Heart left ventricle (tissue), 16 donors: ENCODE results near the gene RNF215. TPM values are rescaled to one million over a fixed set of nuclear protein-coding genes. Genes with fewer than 3 reads are reported as not detected.

Experiments used
- ATAC-seq, 4 donors: fragments of 200-7000 bp; cut with Tn5 transposase; one replicate each; pipeline ENCODE4 v1.9.1; 2020 to 2022; ENCODE audit warnings: moderate library complexity in 4 of 4, mild to moderate bottlenecking in 3 of 4, moderate number of reproducible peaks in 1 of 4
- DNase-seq, 5 donors: peaks; one replicate each; pipeline ENCODE4 v3.0.0-alpha.2; 2020
- H3K27ac ChIP-seq, 12 donors: fragments of 200-600 bp; sonication (generic) in 4 of 12; one replicate each; pipeline versions ENCODE4 v1.5.0 to v1.8.0; 2016 to 2022; ENCODE audit warnings: mild to moderate bottlenecking in 2 of 12
- H3K27me3 ChIP-seq, 9 donors: fragments of 200-600 bp; sonication (generic) in 2 of 9; one replicate each; pipeline versions ENCODE4 v1.5.1 to v1.8.0; 2016 to 2022; ENCODE audit warnings: mild to moderate bottlenecking in 3 of 9
- H3K36me3 ChIP-seq, 9 donors: fragments of 200-600 bp; sonication (generic) in 2 of 9; one replicate each; pipeline versions ENCODE4 v1.5.0 to v1.8.0; 2018 to 2022; ENCODE audit warnings: mild to moderate bottlenecking in 2 of 9
- H3K4me1 ChIP-seq, 12 donors: fragments of 200-600 bp; sonication (generic) in 4 of 12; one replicate each; pipeline versions ENCODE4 v1.5.0 to v1.8.0; 2016 to 2022; ENCODE audit warnings: mild to moderate bottlenecking in 3 of 12
- H3K4me3 ChIP-seq, 12 donors: fragments of 200-600 bp; sonication (generic) in 4 of 12; one replicate each; pipeline versions ENCODE4 v1.5.0 to v1.8.0; 2017 to 2022; ENCODE audit warnings: mild to moderate bottlenecking in 9 of 12, moderate library complexity in 4 of 12
- H3K9me3 ChIP-seq, 12 donors: fragments of 200-600 bp; sonication (generic) in 4 of 12; one replicate each; pipeline versions ENCODE4 v1.5.0 to v1.8.0; 2016 to 2022; ENCODE audit warnings: mild to moderate bottlenecking in 1 of 12
- CTCF ChIP-seq, 12 donors: fragments of 200-600 bp; sonication (generic) in 4 of 12; IDR thresholded peaks; one replicate each; pipeline versions ENCODE4 v1.5.0 to v1.8.0; 2018 to 2022; ENCODE audit warnings: antibody characterized with exemption in 12 of 12, mild to moderate bottlenecking in 5 of 12
- POLR2A ChIP-seq, 2 donors: fragments of 450-650 bp; IDR thresholded peaks; one replicate each; pipeline ENCODE4 v1.6.1; 2017; ENCODE audit warnings: antibody characterized with exemption in 2 of 2, mild to moderate bottlenecking in 2 of 2, moderate library complexity in 2 of 2
- WGBS, 4 donors: extraction: QIAGEN DNeasy Blood & Tissue Kit in 2 of 4; methylation state at CpG; one replicate each; pipeline versions ENCODE4 v1.1.5 to v1.1.7; 2013 to 2018; 5-methylcytosine and 5-hydroxymethylcytosine counted together
- intact Hi-C, 10 donors: fragments of 100-400 bp; cut with DNase I; formaldehyde crosslinking; loops; one replicate each; pipeline versions ENCODE4 v1.11.1 to v1.14.2; 2022
- long read RNA-seq, 3 donors: library from polyadenylated mRNA; unstranded; transcript quantifications; one replicate each; pipeline ENCODE4 v2.0.0, GENCODE V29; 2020 to 2021
- polyA plus RNA-seq, 2 donors: library from polyadenylated mRNA; stranded (reverse); fragments of 200-250 nt; gene quantifications; one replicate each; pipeline ENCODE4 v1.2.3, GENCODE V29; 2013
- total RNA-seq, 9 donors: library from RNA; depleted of rRNA in 2 of 9; stranded (reverse); fragments of >200 nt in 2 of 9; fragmentation: NEBNext Ultra II Directional in 3 of 9; extraction: Animal tissue kit (Norgen Biotek cat#: 25700) in 3 of 9; gene quantifications; one replicate each; pipeline versions ENCODE4 v1.1.0 to v1.2.4, GENCODE V29; 2016 to 2023
- donor health status: ischemic (EF 13 %, LVEDD 7.1; RV severe dilation, severe dysfunction).
- donor health status: healthy with polysubstance abuse.
- donor health status: DM: no; HTN: yes; CAD: no.
- donor health status: DM: no; HTN: no; CAD: no.
- donor health status: ischemic (EF 25% LVEDD 6.9; RV normal size, moderate dysfunction).
- donor health status: ischemic (EF 25% LVEDD 5.7; RV mildly dilated, moderate dysfunction).
- donor health status: healthy.
- donor health status: DM: yes; HTN: yes; CAD: no.
- donor health status: ischemic (EF 35%, LVEDD 5.7; RV mildly dilated, moderate dysfunction).
- donor health status: nonischemic (EF 11% LVEDD 7.7; RV severe dilation, severe dysfunction).
- donor health status: DM: yes; HTN: yes; CAD: no.
- donor health status: PGD.
- donor health status: ischemic (EF 29% LVEDD 5.4; RV normal size, mild dysfunction).
- donor health status: nonischemic (EF 23%, LVEDD 6.1; RV moderate dilation, normal function).

RNF215 gene
- total RNA-seq, result 10 to 100 TPM in 1 of 9 donors, 1 to 10 TPM in 8; 3.3 to 12.2 (median 6.7) TPM
- polyA plus RNA-seq, result 1 to 10 TPM; 4.2 to 7.0 TPM
- long read RNA-seq, donor 1, transcript RNF215-203 (9 exons, 1,992 nt), result major isoform, 16 of 28 reads
- long read RNA-seq, donor 1, transcript RNF215-201 (8 exons, 1,651 nt), result minor isoform, 6 of 28 reads
- long read RNA-seq, donor 1, partial matches to known transcripts, result 1 of 28 reads
- long read RNA-seq, donor 1, other reads (novel, unspliced or antisense), result 5 of 28 reads
- long read RNA-seq, donor 2, partial matches to known transcripts, result 0 of 7 reads
- long read RNA-seq, donor 2, other reads (novel, unspliced or antisense), result 3 of 7 reads
- long read RNA-seq, donor 3, transcript RNF215-203 (9 exons, 1,992 nt), result major isoform, 9 of 12 reads
- long read RNA-seq, donor 3, partial matches to known transcripts, result 2 of 12 reads
- long read RNA-seq, donor 3, other reads (novel, unspliced or antisense), result 1 of 12 reads

- peak within 1 kb of the TSS in 10 of 12 donors; percentile 53 to 85 (median 67) for H3K27ac ChIP-seq
- peak; percentile 68 to 94 (median 92) for ATAC-seq
- peaks cover 0 to 16% (median 0%) of the 10 kb centered on the region in 9 donors for H3K36me3 ChIP-seq
- TF ChIP-seq POLR2A (IDR thresholded peaks at IDR 0.05), result no peak
- peak; percentile 81 to 99 (median 94) for TF ChIP-seq CTCF (IDR thresholded peaks at IDR 0.05)
- no peaks in the 10 kb centered on the region for H3K9me3 ChIP-seq
- intact Hi-C loops, result loop anchor here (1.0 to 5.0 kb wide), 12 partner anchors 30 to 280 kb away; partner anchors contain the start of genes CASTOR1 (in 3 of the 10), TBC1D10A (in 2 of the 10), CCDC157 (in 1 of the 10) and SF3A1 (in 1 of the 10)
- DNase-seq, result peak; percentile 78 to 92 (median 85)
- H3K4me1 ChIP-seq, result peaks cover 0 to 24% (median 9%) of the 10 kb centered on the region in 12 donors
- no peaks in the 10 kb centered on the region for H3K27me3 ChIP-seq
- peak within 1 kb of the TSS; percentile 11 to 88 (median 62) for H3K4me3 ChIP-seq
- 1 to 5% (median 3%) methylated on average over 40 to 95 of the region's 95 CpGs for WGBS, 4 donors
Observed at GRCh38 chr22:30386960-30387827, at the start of gene RNF215. Gene RNF215 (minus strand): TSS chr22:30387411. CDS start chr22:30387313, 98 bp downstream.

GRCh38 chr22:30436196-30436595 lies 49.0 kb upstream of the RNF215 start:
- Histone ChIP-seq H3K4me1 (no peaks in the 10 kb centered on the region), H3K9me3 (peaks cover 0 to 3% (median 0%) of the 10 kb centered on the region in 12 donors), H3K4me3 (no peak overlapping the region), H3K36me3 (no peaks in the 10 kb centered on the region), H3K27ac (peak overlapping the region in 10 of 12 donors; percentile 22 to 85 (median 58)), H3K27me3 (peaks cover 0 to 15% (median 0%) of the 10 kb centered on the region in 9 donors)
- intact Hi-C loops, result no loop called here
- ATAC-seq (no peak), DNase-seq (no peak)
- WGBS, 4 donors, result 71 to 94% (median 90%) methylated on average over 2 of the region's 2 CpGs
- TF ChIP-seq POLR2A (IDR thresholded peaks at IDR 0.05) (no peak), CTCF (IDR thresholded peaks at IDR 0.05) (no peak)

- Histone ChIP-seq H3K27ac (peak overlapping the region in 10 of 12 donors; percentile 22 to 85 (median 58)), H3K4me3 (no peak overlapping the region), H3K36me3 (no peaks in the 10 kb centered on the region), H3K27me3 (peaks cover 0 to 11% (median 0%) of the 10 kb centered on the region in 9 donors), H3K9me3 (peaks cover 0 to 3% (median 0%) of the 10 kb centered on the region in 12 donors), H3K4me1 (no peaks in the 10 kb centered on the region)
- intact Hi-C loops, result no loop called here
- TF ChIP-seq CTCF (IDR thresholded peaks at IDR 0.05) (peak in 1 of 12 donors; percentile 19), POLR2A (IDR thresholded peaks at IDR 0.05) (no peak)
- WGBS, 4 donors, result 64 to 77% (median 68%) methylated on average over 6 of the region's 6 CpGs
- DNase-seq (peak in 4 of 5 donors; percentile 37 to 67 (median 54)), ATAC-seq (peak in 2 of 4 donors; percentile 49 to 84)
Observed at GRCh38 chr22:30435674-30436126, 48.5 kb upstream of the RNF215 start.
